ENCODE data around the gene IKZF2. TPM values are rescaled to one million over a fixed set of nuclear protein-coding genes. Genes with fewer than 3 reads are reported as not detected.

The IKZF2 gene
- total RNA-seq, 1 donor from 2014 or later, result 29.2 TPM

- TF ChIP-seq POLR2A (IDR thresholded peaks at IDR 0.05) (no peak), POLR2AphosphoS5 (IDR thresholded peaks at IDR 0.05; ENCODE audit: insufficient read depth in 1 of 2, low read depth in 1 of 2) (no peak)
- TF ChIP-seq, protein P1, sequence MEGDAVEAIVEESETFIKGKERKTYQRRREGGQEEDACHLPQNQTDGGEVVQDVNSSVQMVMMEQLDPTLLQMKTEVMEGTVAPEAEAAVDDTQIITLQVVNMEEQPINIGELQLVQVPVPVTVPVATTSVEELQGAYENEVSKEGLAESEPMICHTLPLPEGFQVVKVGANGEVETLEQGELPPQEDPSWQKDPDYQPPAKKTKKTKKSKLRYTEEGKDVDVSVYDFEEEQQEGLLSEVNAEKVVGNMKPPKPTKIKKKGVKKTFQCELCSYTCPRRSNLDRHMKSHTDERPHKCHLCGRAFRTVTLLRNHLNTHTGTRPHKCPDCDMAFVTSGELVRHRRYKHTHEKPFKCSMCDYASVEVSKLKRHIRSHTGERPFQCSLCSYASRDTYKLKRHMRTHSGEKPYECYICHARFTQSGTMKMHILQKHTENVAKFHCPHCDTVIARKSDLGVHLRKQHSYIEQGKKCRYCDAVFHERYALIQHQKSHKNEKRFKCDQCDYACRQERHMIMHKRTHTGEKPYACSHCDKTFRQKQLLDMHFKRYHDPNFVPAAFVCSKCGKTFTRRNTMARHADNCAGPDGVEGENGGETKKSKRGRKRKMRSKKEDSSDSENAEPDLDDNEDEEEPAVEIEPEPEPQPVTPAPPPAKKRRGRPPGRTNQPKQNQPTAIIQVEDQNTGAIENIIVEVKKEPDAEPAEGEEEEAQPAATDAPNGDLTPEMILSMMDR (IDR thresholded peaks at IDR 0.05), result no peak
- no peak for DNase-seq (ENCODE audit: extremely low spot score in 2 of 2)
- intact Hi-C loops (cut with DNase I), result no loop called here
- no peaks in the 10 kb centered on the region for H3K27me3 ChIP-seq
- H3K4me1 ChIP-seq, result peaks cover 14% of the 10 kb centered on the region
- no peaks in the 10 kb centered on the region for H3K36me3 ChIP-seq
- H3K27ac ChIP-seq, result no peak overlapping the region
- H3K4me3 ChIP-seq, result no peak overlapping the region
- H3K9me3 ChIP-seq, result no peaks in the 10 kb centered on the region
These were observed 43.1 kb downstream of the IKZF2 start for GRCh38 chr2:213108308-213108707.

DNA sequence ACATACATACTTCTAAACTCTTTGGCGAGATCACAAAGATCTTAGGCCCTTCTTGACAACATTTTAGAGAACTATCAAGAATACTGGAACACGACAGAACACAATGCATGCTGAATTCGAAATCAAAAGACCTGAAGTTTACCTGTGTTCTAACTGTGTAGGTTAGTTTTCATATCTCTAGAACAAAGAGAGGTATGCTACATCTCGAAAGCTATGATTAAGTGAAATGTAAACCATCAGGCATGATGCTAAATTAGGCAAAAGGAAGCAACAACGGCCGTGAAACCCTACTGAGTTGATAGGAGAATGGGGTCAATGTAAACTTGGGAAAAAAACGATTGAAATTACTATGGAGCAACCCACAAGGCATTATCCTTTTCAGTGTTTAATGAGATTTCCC lies 43.7 kb downstream of the IKZF2 start:
- TF ChIP-seq POLR2AphosphoS5 (IDR thresholded peaks at IDR 0.05; ENCODE audit: insufficient read depth in 1 of 2, low read depth in 1 of 2) (no peak), POLR2A (IDR thresholded peaks at IDR 0.05) (no peak)
- TF ChIP-seq, protein P1 (IDR thresholded peaks at IDR 0.05), result no peak
- Histone ChIP-seq H3K4me3 (no peak overlapping the region), H3K27me3 (no peaks in the 10 kb centered on the region), H3K4me1 (peaks cover 14% of the 10 kb centered on the region), H3K27ac (no peak overlapping the region), H3K9me3 (no peaks in the 10 kb centered on the region), H3K36me3 (no peaks in the 10 kb centered on the region)
- no peak for DNase-seq (ENCODE audit: extremely low spot score in 2 of 2)
- intact Hi-C loops (cut with DNase I), result no loop called here

DNA sequence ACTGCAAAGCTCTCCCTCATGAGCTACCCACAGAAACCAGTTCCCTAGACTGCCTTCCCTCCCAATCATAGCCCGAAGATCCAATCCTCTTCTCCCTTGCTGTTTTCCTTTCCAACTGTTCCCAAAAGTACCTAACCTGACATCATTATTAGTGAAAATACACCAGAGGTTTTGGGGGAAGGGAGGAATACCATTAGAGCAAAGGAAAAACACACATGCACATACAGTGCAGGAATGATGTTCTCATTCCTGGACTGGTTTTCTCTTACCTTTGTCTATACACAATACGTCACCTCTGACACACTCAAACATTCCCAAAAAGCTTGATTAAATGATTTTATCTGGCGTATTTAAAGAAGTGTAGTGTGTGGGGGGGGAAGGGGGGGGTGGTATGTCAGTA lies 46.2 kb downstream of the IKZF2 start:
- no peak for TF ChIP-seq POLR2AphosphoS5 (IDR thresholded peaks at IDR 0.05; ENCODE audit: insufficient read depth in 1 of 2, low read depth in 1 of 2)
- TF ChIP-seq, protein P1 (IDR thresholded peaks at IDR 0.05), result no peak
- no peak for TF ChIP-seq POLR2A (IDR thresholded peaks at IDR 0.05)
- no peak for DNase-seq (ENCODE audit: extremely low spot score in 2 of 2)
- H3K27me3 ChIP-seq, result no peaks in the 10 kb centered on the region
- H3K4me3 ChIP-seq, result no peak overlapping the region
- no peak overlapping the region for H3K27ac ChIP-seq
- peaks cover 14% of the 10 kb centered on the region for H3K4me1 ChIP-seq
- intact Hi-C loops (cut with DNase I), result no loop called here
- H3K9me3 ChIP-seq, result no peaks in the 10 kb centered on the region
- no peaks in the 10 kb centered on the region for H3K36me3 ChIP-seq

DNA sequence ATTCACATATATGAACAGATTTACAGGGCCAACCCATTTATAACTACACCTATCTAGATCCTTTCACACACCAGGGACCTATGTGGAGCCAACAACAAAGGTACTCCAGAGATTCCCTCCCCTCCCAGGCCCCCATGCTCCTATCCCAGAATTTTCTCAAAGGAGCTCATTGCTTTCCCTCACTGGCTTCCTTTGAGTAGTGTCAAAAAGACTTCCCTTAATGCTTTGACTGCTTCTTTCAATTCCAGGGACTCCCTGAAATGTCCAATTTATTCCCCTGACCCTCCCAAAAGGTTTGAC lies 46.6 kb downstream of the IKZF2 start:
- H3K4me1 ChIP-seq, result peaks cover 14% of the 10 kb centered on the region
- TF ChIP-seq POLR2A (IDR thresholded peaks at IDR 0.05) (no peak), POLR2AphosphoS5 (IDR thresholded peaks at IDR 0.05; ENCODE audit: insufficient read depth in 1 of 2, low read depth in 1 of 2) (no peak)
- TF ChIP-seq, protein P1 (IDR thresholded peaks at IDR 0.05), result no peak
- no peak overlapping the region for H3K27ac ChIP-seq
- intact Hi-C loops (cut with DNase I), result no loop called here
- H3K27me3 ChIP-seq, result no peaks in the 10 kb centered on the region
- no peak for DNase-seq (ENCODE audit: extremely low spot score in 2 of 2)
- H3K4me3 ChIP-seq, result no peak overlapping the region
- H3K36me3 ChIP-seq, result no peaks in the 10 kb centered on the region
- no peaks in the 10 kb centered on the region for H3K9me3 ChIP-seq

DNA sequence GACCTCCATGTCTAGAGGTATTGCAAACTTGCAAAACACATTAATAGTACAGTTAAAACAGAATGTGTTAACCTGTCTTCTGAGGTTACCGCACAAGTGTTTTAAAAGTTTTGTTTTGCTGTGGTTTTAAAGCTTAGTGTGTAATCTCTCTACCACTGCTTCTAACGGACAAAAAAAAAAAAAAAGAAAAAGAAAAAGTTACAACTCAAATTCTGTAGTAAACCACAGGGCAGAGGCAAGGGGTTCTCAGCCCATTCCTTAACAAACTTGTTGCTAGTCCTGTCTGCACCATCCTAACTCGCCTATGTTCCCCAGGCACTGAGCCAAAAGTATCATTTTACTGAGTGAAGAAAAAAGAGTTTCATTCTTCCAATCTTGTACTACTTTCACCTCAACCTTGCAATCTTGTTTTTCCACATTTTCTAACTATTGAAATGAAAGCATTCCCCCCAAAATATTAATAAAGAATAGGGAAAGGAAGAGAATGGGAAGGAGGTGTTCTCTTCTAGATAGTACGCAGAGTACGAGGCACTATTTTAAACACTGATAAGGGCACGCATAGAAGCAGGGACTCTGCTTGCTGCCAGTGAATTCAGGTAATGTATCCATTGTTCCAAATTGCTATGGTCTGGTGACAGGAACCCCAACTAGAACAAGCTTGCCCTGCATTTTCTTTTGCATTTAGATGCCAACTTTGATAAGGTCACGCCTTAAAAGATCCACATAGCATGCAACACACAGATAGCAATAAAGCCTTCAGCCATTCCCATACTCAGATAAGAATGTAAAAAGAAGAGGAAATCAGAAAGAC lies 47.1 kb downstream of the IKZF2 start:
- no peak overlapping the region for H3K4me3 ChIP-seq
- intact Hi-C loops (cut with DNase I), result no loop called here
- TF ChIP-seq, protein P1 (IDR thresholded peaks at IDR 0.05), result no peak
- no peak for TF ChIP-seq POLR2AphosphoS5 (IDR thresholded peaks at IDR 0.05; ENCODE audit: insufficient read depth in 1 of 2, low read depth in 1 of 2)
- TF ChIP-seq POLR2A (IDR thresholded peaks at IDR 0.05), result no peak
- no peaks in the 10 kb centered on the region for H3K36me3 ChIP-seq
- peaks cover 14% of the 10 kb centered on the region for H3K4me1 ChIP-seq
- no peaks in the 10 kb centered on the region for H3K9me3 ChIP-seq
- DNase-seq (ENCODE audit: extremely low spot score in 2 of 2), result no peak
- no peak overlapping the region for H3K27ac ChIP-seq
- no peaks in the 10 kb centered on the region for H3K27me3 ChIP-seq
